GM19193 (cell line): ENCODE data around the gene TARBP1.

Experiments
- POLR2A ChIP-seq: IDR thresholded peaks from 4 replicates; pipeline ENCODE4 v1.6.1; 2011; ENCODE audit not compliant: insufficient read depth, insufficient read length; ENCODE audit errors: extremely low read depth

Gene TARBP1

DNA sequence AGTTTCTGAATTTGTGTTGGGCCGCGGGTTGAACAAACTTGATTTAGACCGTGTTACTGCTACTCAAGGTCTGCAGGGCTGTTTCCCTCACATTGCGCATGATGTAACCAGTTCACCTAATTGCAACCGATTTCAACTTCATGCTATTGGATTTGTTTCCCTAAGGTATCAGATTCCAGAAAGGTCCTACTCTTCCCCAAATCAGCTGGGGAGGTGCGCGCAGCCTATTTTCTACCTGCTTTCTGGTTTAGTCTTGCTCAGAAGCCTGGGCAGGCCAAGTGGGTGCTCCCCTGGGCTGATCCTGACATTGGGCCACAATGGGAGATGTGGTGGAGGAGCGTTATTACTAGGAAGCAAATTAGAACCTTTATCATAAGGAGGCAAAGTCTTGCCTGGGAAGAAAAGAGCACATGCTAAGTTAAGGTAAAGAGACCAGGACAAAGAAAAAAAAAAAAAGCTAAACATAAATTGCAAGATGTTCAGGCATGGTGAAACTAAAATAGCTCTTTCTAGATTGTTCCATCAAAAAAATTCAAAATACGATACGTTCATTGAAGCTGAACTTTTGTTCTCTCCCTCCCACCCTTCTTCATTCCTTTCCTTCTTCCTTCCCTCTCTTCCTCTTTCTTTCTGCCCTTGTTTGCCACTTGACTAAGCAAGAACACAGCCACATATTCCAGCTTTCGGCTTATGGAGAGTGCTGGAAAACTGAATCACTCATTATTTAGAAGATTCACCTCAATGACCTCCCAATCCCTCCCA, 28.8 kb upstream of the TARBP1 start:
- no peak for TF ChIP-seq POLR2A

DNA sequence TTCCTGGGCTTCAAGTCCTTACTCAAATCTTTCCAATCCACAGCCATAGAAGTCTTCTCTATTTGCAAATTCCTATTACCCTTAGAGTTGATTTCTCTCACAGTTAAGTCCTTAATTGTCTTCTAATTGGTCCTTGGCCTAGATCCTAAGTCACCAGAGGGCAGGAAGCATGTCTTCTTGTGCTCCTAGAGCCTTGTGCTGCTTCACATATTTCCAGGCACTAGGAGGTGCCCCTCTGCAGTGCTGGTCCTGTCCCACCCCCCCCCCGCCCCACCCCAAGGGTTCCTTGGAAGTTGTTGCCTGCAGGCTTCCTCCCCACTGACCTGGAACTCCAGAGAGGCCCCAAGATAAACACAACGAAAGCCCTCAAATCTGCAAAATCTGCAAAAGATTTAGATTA, 28.1 kb upstream of the TARBP1 start:
- no peak for TF ChIP-seq POLR2A

DNA sequence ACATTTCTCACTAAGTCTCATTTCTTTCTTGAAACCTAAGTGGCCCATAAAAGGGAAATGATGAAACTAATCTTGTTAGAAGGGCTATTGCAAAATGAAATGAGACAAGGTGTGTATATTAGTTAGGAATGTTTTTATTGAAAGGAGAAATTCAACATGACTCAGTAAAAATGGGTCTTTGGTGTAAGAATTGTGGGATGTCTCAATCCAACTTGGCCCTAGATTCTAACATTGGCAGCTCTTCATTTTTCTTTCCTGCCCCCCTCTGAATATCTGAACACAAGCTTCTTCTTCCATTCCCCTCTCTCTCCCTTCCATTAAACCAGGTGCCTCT, 26.8 kb upstream of the TARBP1 start:
- no peak for TF ChIP-seq POLR2A

DNA sequence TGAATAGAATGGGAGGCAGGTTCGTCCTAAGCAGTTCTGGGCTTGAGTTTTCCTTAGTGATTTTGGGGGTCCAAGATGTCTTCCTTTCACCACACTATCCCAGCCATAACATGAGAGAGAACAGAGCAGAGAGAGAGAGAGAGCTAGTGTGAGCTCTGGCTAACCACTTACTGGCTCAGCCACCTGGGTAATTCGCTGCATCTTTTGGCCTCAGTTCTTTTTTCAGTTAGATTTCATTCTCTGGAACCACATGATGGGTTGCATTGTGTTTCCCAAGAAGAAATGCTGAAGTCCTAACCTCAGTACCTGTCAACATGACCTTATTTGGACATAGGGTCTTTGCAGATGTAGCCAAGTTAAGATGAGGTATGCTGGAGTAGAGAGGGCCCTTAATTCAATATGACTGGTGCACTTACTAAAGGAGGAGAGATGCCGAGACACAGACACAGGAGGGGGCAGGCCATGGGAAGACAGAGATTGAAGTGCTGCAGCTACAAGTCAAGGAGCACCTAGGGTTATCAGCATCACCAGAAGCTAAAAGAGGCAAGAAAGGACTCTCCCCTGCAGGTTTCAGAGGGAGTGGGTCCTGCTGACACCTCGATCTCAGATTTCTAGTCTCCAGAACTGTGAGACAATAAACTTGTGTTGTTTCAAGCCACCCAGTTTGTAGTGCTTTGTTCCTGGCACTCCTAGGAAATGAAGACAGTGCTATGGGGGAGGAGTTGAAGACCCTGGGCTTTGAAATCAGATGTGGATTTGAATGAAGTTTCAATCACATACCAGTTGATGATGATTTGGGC, 26.2 kb upstream of the TARBP1 start:
- no peak for TF ChIP-seq POLR2A

DNA sequence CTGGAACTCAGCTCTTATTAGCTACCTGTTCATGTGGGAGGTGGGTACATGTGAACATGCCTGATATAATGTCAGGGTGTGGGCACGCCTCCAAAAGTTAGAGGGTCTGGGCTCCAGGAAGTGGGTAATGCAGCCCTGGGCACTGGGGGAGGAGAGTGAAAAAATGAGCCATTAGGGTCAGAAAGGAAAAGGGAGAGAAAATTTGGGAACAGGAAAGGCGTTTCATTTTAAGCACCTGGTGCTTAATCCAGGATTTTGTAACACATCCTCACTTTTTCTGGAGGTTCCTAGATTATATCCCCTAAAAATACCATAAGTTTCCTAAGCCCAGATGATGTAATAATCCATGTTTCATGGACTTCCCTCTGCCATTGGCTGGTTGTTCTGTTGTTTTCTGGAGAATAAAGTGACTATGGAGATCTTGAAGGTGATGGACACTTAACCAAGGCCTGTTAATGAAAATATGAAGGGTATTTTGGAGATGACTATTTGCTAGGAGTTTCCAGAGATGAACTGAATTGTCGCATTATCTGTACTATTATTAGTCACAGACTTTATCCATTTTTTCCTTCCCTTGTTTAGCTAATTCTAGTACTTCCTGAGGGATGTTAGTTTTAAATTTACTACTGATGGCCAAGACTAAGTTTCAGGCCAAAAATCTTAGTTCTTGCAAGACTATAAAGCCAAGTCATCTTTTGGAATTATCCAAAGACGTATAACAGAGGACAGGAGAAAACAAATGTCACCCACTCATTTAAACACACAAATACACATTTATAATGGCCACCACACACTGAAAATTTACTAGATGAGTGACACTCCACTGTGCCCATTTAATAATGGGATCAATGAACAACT, 24.4 kb upstream of the TARBP1 start:
- TF ChIP-seq POLR2A, result no peak

DNA sequence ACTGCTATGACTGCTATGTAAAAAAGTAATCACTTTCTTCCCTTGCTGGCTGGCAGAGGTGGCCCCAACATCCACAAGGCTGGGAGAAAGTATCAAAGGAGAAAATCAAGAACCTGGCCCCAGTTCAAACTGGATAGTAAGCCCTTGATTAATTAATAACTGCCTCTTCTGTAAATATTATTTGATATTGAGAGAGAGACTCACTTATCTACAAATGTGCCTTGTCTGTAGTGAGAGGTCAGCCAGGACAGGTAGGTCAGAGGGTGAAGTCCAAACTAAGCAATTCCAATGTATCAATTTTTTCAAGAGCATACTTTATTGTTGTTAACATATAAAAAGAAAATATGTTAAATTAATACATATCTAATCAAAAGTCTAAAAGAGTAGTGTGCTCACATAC, 23.8 kb upstream of the TARBP1 start:
- TF ChIP-seq POLR2A, result no peak

DNA sequence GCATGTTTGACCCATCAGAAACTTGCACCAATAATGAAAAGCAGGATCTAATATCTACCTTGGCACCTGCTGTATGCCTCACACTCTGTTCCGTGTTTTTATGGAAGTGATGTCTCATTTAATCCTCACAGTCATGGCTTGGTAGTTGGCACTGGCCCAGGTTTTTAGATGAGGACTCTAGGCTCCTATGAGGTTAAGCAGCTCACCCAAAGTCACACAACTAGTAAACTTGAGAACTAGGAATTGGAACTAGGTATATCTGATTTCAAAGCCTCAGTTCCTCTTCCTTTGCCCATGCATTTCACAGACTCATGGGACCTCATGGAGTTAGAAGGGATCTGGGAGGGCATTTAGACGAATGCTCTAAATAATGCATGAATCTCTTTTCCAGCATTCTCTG, 21.3 kb upstream of the TARBP1 start:
- TF ChIP-seq POLR2A, result no peak

DNA sequence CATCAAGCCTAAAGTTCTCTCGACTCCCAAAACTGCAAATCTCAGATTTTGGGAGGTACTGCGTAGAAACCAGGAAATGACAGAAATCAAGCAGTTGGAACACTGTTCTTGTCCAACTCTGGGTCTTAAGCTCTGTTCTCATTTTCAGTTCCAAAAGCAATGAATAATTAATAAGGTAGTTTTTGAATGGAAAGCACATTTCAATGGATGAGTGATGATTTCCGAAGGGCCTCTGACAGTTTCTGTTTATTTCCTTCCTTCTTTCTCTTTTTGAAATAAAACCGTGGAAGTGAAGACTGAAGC, 20.9 kb upstream of the TARBP1 start:
- no peak for TF ChIP-seq POLR2A

DNA sequence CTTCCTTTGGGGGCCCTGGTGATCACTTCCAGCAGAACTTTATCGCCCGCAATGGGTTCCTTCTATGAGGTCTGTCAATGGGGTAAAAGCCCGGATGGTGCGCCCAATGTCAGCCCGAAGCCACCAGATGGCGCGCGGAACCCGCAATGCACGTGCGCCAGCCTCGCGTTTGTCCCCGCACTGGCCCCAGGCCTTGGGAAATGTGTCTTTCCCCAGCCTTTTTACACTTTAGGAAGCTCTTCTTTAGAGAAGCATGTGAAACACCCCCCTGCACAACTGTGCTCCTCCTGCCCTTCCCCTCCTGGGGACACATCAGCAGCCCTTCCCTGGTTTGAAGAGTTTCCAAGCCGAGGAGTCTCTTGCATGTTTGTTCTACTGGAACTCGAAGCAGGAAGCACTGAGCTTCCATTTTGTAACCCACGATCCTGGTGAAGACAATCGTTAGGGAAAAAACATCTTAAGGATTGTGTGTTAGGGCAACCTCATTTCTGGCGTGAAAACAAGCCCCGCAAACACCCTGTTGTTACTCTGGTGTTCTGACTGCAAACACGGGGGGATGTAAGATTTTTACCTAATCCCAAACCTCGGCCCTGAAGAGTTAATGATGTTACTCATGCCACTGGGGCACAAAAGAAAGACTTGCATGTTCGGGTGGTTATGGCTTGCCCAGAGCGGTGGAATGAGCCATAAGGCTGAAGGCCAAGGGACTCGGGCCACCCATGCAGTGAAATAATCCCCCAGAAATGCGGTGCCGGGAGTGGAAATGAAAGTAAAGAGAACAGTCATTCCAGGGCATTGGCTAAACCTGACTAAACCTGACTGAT, 20.4 kb upstream of the TARBP1 start:
- no peak for TF ChIP-seq POLR2A

DNA sequence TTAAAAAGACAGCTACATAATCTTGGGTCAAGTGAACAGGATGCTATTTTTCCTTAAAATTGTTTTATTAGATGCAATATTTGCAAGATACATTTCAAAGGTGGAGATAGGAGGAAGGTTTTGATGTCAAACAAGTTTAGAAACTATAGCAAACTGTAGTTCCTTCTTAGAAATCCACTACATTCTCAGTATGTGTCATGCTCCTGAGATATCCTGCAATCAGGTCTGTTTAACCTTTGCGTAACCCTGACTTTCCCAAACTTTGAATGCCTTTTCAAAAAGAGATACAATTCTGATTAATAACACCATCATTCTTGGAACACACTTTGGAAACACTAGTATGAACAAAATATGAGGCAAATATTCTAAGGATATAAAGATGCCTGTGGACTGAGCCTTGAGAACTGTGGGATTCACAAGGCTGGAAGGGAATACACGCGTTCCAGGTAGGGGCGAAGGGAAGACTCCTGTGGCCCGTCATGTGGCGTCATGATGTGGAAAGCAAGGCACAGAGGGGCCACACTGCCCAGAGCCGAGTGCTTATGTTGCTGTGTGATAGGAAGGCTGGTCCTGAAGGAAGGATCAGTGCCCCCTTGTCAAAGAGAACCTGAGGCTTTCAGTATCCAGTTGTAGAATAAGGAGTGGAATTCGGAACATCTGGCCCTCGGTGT, 19.6 kb upstream of the TARBP1 start:
- no peak for TF ChIP-seq POLR2A

DNA sequence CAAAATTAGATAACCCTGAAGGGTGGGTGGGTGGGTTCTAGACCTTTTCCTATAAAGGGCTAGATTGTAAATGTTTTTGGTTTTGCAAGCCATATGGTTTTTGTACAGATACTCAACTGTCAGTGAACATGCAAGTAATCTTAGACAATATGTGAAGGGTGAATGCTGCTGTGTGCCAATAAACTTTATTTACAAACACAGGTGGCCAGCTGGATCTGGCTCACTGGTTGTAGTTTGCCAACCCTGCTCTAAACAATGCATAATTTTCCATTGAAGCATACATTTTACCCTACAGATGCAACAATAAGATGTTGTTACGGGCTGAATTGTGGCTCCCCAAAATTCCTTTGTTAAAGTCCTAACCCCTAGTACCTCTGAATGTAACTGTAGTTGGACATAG, 18.6 kb upstream of the TARBP1 start:
- no peak for TF ChIP-seq POLR2A

DNA sequence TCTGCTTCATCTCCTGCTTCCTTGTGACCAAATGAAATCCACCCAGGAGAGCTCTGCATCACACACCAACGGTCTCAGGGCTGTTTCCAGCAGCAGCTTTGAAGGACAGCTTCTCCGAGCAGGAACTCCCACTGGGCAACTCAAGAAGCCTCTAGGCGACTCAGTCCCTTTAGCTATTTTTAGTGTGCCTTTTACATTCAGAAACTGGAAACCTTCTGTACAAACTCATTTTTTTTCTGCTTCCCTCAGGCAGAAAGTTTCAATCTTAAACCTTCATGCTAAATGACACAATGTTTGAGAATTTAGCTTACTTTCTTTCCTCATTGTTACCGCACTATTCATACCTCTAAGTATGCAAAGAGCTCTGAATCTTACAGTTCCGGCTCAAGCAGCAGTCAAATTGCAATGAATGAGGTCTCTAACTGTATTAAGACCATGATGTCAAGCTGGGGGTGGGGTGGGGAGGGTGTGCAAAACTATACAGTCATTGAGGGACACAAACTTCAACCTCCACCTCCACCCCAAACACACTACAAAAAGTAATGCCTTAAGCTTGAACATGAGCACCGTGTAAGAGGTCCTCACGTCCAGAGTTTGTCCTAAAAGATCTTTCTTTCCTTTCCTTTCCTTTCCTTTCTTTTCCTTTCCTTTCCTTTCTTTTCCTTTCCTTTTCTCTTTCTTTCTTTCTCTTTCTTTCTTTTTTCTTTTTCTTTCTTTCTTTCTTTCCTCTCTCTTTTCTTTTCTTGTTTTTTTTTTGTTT, 16.4 kb upstream of the TARBP1 start:
- no peak for TF ChIP-seq POLR2A

DNA sequence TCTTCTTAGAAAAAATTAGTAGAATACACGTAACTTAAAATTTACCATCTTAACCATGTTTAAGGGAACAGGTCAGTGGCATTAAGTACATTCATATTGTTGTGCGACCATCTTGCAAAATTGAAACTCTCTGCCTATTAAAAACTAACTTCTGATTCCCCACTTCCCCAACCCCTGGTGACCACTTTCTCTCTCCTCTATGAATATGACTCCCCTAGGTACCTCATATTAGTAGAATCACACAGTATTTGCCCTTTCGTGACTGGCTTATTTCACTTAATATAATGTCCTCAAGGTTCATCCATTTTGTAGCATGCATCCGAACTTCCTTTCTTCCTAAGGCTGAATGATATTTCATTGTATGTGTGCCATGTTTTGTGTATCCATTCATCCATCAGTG, 15.1 kb upstream of the TARBP1 start:
- TF ChIP-seq POLR2A, result no peak

DNA sequence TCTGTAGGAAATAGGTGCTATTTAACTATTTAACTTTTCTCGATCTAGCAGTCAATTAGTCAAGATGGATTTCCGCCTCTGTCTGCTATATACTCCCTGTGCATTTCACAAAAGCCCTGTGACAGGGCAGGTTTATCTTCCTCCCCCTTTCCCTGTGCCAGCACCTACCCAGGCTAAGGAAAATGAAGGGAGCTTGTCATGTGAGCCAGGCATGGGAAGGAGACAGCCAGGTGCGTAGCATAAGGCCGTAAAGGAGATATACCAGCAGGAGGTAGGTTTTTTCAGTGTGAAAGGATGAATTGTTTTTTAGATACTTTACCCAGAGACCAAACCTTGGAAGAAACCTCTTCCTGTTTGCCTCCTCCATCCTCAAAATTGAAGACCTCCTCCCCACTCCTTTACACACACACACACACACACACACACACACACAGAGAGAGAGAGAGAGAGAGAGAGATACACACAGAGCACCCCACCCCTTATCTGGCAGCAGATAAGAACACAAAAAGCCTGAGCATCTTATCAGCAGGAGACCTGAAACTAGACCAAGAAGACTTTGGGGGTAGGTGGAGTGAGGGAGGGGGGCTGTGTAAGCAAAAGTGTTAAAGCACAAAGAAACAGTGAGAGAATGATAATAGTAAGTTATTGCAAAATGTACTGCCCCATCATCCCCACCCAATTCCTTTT, 12.0 kb upstream of the TARBP1 start:
- no peak for TF ChIP-seq POLR2A

DNA sequence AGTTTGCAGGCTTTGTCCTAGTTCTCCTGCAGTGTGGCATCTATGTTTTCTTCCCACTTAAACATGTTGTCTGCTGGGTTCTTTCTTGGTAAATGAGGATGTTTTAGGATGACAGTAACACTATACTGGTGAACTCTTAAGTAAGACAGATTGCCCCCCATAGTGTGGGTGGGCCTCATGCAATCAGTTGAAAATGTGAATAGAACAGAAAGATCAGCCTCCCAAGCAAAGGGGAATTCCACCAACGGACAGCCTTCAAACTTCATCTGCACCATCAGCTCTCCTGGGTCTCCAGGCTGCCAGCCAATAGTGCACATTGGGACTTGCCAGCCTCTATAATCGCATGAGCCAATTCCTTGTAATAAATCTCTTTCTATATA, 10.7 kb upstream of the TARBP1 start:
- no peak for TF ChIP-seq POLR2A
